GM21390 (cell line): ENCODE results near the gene ARFRP1.
"Not testable (repeated sequence)": the region's sequence is repeated elsewhere in the genome, so short reads cannot be mapped to it uniquely, and the experiment has no call there.

Experiments
- ATAC-seq: cut with Tn5 transposase; IDR thresholded peaks from one replicate; pipeline ENCODE4 v1.9.1; 2021; ENCODE audit not compliant: unreplicated experiment

The ARFRP1 gene

GRCh38 chr20:63657937-63658748 is 49.6 kb downstream of the ARFRP1 start, which contains the start of gene RTEL1:
Gene RTEL1, plus strand, starts transcription at chr20:63658312. Its CDS starts 1,091 bp downstream, at chr20:63659403.
- peak; percentile 76 for ATAC-seq

- ATAC-seq, result peak; percentile 3
Measured at GRCh38 chr20:63657260-63657936, 50.4 kb downstream of the ARFRP1 start.

GRCh38 chr20:63656451-63656850 is 51.3 kb downstream of the ARFRP1 start:
- ATAC-seq, result no peak

GRCh38 chr20:63655249-63655648 is 52.5 kb downstream of the ARFRP1 start:
- no peak for ATAC-seq

- no peak for ATAC-seq
Measured at GRCh38 chr20:63653974-63654668, 53.7 kb downstream of the ARFRP1 start.

- ATAC-seq, result no peak
Measured at GRCh38 chr20:63653041-63653973, 54.5 kb downstream of the ARFRP1 start, which contains the start of gene STMN3. Gene STMN3, minus strand, starts transcription at chr20:63653424. Its CDS starts 79 bp downstream, at chr20:63653345.

GRCh38 chr20:63652192-63652980 is 55.4 kb downstream of the ARFRP1 start:
- ATAC-seq, result no peak

- ATAC-seq, result no peak
Measured at GRCh38 chr20:63651942-63652191, 55.9 kb downstream of the ARFRP1 start.

GRCh38 chr20:63650486-63650885 is 57.3 kb downstream of the ARFRP1 start:
- ATAC-seq, result not testable (repeated sequence)

GRCh38 chr20:63648895-63649589 is 58.7 kb downstream of the ARFRP1 start:
- no peak for ATAC-seq
